ENCODE data around the gene THOP1. TPM values are rescaled to one million over a fixed set of nuclear protein-coding genes. Genes with fewer than 3 reads are reported as not detected.

Gene THOP1
- total RNA-seq, 1 experiment from 2014 or later, result 114 TPM

DNA sequence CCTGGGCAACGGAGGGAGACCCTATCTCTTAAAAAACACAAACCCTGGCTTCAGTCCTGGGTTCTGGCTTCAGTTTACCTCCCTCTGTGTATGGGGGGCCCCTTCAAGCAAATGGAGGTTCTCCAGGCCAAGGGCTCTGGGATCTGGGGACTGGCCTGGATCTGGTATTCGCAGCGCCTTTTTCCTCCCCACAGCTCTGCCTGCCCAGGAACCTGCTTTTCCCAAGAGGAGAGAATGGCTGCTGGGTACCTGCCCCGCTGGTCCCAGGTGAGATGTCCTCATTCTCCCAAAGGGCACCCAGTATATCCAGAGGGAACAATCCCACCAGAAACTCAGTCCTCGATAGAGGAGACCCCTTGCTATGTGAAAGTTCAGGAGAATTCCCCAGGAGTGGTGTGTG is 37.5 kb downstream of the THOP1 start:
- H3K4me1 Mint-ChIP-seq (ENCODE audit: insufficient read depth, unreplicated experiment), result no peaks in the 10 kb centered on the region
- no peak for DNase-seq (ENCODE audit: unreplicated experiment)
- H3K36me3 Mint-ChIP-seq (ENCODE audit: insufficient read depth, unreplicated experiment), result peaks cover 19% of the 10 kb centered on the region
- intact Hi-C loops (cut with micrococcal nuclease), result no loop called here
- ChIA-PET CTCF (no interaction called here), POLR2A (interaction anchor here (2.5 kb wide), 1 partner anchor 18 kb away, joined by 10 read pairs; the partner anchor contains the start of gene ZNF555)
- no peaks in the 10 kb centered on the region for H3K27me3 Mint-ChIP-seq (ENCODE audit: insufficient read depth, unreplicated experiment)
- no peak overlapping the region for H3K4me3 Mint-ChIP-seq (ENCODE audit: unreplicated experiment)
- BruUV-seq (replicated peaks), result no TSS peak
- TF ChIP-seq, protein P1, sequence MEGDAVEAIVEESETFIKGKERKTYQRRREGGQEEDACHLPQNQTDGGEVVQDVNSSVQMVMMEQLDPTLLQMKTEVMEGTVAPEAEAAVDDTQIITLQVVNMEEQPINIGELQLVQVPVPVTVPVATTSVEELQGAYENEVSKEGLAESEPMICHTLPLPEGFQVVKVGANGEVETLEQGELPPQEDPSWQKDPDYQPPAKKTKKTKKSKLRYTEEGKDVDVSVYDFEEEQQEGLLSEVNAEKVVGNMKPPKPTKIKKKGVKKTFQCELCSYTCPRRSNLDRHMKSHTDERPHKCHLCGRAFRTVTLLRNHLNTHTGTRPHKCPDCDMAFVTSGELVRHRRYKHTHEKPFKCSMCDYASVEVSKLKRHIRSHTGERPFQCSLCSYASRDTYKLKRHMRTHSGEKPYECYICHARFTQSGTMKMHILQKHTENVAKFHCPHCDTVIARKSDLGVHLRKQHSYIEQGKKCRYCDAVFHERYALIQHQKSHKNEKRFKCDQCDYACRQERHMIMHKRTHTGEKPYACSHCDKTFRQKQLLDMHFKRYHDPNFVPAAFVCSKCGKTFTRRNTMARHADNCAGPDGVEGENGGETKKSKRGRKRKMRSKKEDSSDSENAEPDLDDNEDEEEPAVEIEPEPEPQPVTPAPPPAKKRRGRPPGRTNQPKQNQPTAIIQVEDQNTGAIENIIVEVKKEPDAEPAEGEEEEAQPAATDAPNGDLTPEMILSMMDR (IDR thresholded peaks at IDR 0.05; ENCODE audit: unreplicated experiment), result no peak
- no peak overlapping the region for H3K27ac Mint-ChIP-seq (ENCODE audit: low read depth, unreplicated experiment)
- H3K9me3 Mint-ChIP-seq (ENCODE audit: unreplicated experiment), result no peaks in the 10 kb centered on the region

DNA sequence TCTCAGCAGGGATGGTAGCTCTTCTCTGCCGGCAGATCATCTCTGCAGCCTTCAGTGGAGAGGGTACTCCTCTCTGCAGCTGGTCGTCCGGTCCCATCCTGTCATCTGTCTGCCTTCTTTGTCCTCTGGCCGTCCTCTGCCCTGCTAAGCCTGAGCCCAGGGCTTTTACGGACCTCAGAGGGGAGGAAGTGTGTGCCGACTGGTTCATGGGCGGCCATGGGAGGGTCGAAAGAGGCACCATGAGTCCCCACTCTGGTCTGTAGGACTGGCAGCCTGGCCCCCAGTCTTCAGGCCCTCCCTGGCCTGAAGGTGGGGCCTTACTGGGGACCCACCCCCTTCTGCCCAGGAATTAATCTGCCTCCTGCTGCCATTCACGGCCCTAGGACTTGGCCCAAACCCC is 38.3 kb downstream of the THOP1 start:
- H3K27ac Mint-ChIP-seq (ENCODE audit: low read depth, unreplicated experiment), result no peak overlapping the region
- H3K4me1 Mint-ChIP-seq (ENCODE audit: insufficient read depth, unreplicated experiment), result no peaks in the 10 kb centered on the region
- H3K27me3 Mint-ChIP-seq (ENCODE audit: insufficient read depth, unreplicated experiment), result no peaks in the 10 kb centered on the region
- POLR2A ChIA-PET, result interaction anchor here (1.1 to 2.5 kb wide), 2 partner anchors 17 to 39 kb away, joined by 3 to 10 read pairs; partner anchors contain the start of genes THOP1 and ZNF555
- H3K9me3 Mint-ChIP-seq (ENCODE audit: unreplicated experiment), result peaks cover 5% of the 10 kb centered on the region
- intact Hi-C loops (cut with micrococcal nuclease), result no loop called here
- H3K4me3 Mint-ChIP-seq (ENCODE audit: unreplicated experiment), result no peak overlapping the region
- DNase-seq (ENCODE audit: unreplicated experiment), result no peak
- BruUV-seq (replicated peaks), result no TSS peak
- peaks cover 18% of the 10 kb centered on the region for H3K36me3 Mint-ChIP-seq (ENCODE audit: insufficient read depth, unreplicated experiment)
- CTCF ChIA-PET, result no interaction called here
- TF ChIP-seq, protein P1 (IDR thresholded peaks at IDR 0.05; ENCODE audit: unreplicated experiment), result no peak

DNA sequence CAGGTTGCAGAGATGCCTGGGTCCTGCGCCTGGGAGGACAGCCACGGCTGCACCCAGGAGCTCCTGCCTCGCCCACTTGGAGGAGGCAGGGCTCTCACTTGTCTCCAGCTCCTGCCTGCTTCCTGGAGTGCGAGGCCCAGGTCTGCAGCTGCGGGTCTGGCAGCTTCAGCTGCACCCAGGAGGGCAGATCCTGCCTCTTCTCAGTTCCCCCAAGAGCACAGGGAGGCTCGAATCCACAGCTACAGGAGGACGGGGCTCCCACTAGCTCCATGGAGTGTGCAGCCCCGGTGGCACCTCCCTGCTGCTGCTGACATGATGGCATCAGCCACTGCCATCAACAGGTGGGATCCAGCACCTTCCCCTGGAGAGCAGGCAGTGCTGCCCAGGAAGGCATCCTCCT is 38.8 kb downstream of the THOP1 start:
- no TSS peak for BruUV-seq (replicated peaks)
- no peak overlapping the region for H3K4me3 Mint-ChIP-seq (ENCODE audit: unreplicated experiment)
- H3K27me3 Mint-ChIP-seq (ENCODE audit: insufficient read depth, unreplicated experiment), result no peaks in the 10 kb centered on the region
- intact Hi-C loops (cut with micrococcal nuclease), result no loop called here
- CTCF ChIA-PET, result no interaction called here
- H3K27ac Mint-ChIP-seq (ENCODE audit: low read depth, unreplicated experiment), result no peak overlapping the region
- peaks cover 17% of the 10 kb centered on the region for H3K36me3 Mint-ChIP-seq (ENCODE audit: insufficient read depth, unreplicated experiment)
- POLR2A ChIA-PET, result interaction anchor here (1.1 kb wide), 1 partner anchor 39 kb away, joined by 3 read pairs; the partner anchor contains the start of gene THOP1
- no peak for DNase-seq (ENCODE audit: unreplicated experiment)
- no peaks in the 10 kb centered on the region for H3K4me1 Mint-ChIP-seq (ENCODE audit: insufficient read depth, unreplicated experiment)
- TF ChIP-seq, protein P1 (IDR thresholded peaks at IDR 0.05; ENCODE audit: unreplicated experiment), result no peak
- peaks cover 8% of the 10 kb centered on the region for H3K9me3 Mint-ChIP-seq (ENCODE audit: unreplicated experiment)

DNA sequence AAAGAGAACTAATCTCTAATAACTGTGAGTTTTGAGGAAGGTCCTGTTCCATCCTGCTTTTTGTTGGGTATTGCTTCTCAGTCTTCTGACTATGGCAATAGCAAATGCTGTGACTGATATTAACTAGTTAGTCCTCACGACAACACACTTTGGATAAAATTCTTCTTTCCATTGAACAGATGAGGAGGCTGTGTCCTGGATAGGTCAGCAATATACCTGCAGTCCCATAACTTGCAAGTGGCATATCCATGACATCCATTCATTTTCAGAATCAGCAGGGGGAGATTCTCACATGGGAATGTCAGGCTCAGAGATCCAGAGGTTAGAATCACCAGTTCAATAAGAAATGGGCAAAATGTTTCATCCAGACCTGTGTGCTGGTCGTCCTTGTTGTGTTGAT is 41.7 kb downstream of the THOP1 start:
- no peaks in the 10 kb centered on the region for H3K27me3 Mint-ChIP-seq (ENCODE audit: insufficient read depth, unreplicated experiment)
- POLR2A ChIA-PET, result no interaction called here
- no peak overlapping the region for H3K27ac Mint-ChIP-seq (ENCODE audit: low read depth, unreplicated experiment)
- peaks cover 18% of the 10 kb centered on the region for H3K36me3 Mint-ChIP-seq (ENCODE audit: insufficient read depth, unreplicated experiment)
- no peaks in the 10 kb centered on the region for H3K4me1 Mint-ChIP-seq (ENCODE audit: insufficient read depth, unreplicated experiment)
- CTCF ChIA-PET, result no interaction called here
- no TSS peak for BruUV-seq (replicated peaks)
- TF ChIP-seq, protein P1 (IDR thresholded peaks at IDR 0.05; ENCODE audit: unreplicated experiment), result no peak
- no peak for DNase-seq (ENCODE audit: unreplicated experiment)
- peaks cover 8% of the 10 kb centered on the region for H3K9me3 Mint-ChIP-seq (ENCODE audit: unreplicated experiment)
- intact Hi-C loops (cut with micrococcal nuclease), result no loop called here
- no peak overlapping the region for H3K4me3 Mint-ChIP-seq (ENCODE audit: unreplicated experiment)

All from MCF 10A (cell line).